IMR-90 (cell line): ENCODE results near the gene MTX3.

Source experiments
- CHD1 ChIP-seq: IDR thresholded peaks from 2 replicates; pipeline ENCODE4 v1.6.1; 2012; ENCODE audit warnings: low read depth, low read length, improper control_type of control experiment
- MXI1 ChIP-seq: IDR thresholded peaks from 2 replicates; pipeline ENCODE4 v1.6.1; 2012; ENCODE audit warnings: low read depth, mild to moderate bottlenecking, low read length, moderate library complexity, borderline replicate concordance
- TF ChIP-seq, protein P1 (sequence below): conservative IDR thresholded peaks from 2 replicates; pipeline ENCODE4 v1.5.1; 2012; ENCODE audit warnings: mild to moderate bottlenecking, low read depth, low read length, improper control_type of control experiment

DNA sequence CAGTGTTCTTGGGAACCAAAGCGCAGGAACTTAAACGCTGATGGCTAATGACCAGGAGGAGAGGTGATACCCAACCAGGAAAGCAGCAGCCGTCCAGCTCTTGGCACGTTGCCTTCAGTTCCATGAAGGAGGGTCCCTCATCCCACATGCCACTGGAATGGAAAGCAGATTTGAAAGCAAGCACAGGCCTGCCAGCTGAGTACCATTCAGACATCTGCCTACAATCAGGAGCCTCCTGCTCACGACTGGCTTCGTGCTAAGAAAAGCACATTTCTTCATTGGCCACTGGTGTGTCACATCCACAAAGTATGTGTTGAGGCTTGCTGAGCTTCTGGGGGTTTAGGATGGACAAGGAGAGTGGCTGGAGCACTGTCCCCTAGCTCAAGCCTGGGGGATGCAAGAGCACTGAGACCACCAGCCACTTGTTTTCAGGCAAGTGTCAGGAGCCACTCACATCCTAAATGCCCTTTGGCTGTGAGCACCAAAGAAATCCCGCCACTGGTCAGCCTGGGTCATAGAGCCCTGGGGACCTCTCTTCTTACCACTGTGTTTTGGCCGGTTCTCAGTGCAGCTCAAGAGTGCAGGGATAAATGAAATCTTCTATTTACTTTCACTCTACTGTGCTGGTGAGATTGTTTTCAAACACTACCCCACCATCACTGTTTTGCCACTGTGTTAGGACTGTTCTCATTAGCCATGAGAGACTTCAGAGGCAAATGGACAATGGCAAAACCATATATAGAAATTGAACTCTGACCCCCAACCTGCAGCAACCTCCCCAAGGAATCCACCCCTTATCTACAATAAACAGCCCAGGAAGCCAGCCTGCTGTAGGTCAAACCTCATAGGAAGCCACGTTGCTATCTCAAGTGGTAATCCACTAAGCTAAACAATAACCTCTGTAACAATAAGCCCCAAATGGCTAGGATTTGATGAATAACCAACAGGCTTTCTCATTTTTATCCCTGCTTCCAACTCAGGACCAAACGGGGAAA is 58.3 kb downstream of the MTX3 start:
- no peak for TF ChIP-seq CHD1
- TF ChIP-seq, protein P1, sequence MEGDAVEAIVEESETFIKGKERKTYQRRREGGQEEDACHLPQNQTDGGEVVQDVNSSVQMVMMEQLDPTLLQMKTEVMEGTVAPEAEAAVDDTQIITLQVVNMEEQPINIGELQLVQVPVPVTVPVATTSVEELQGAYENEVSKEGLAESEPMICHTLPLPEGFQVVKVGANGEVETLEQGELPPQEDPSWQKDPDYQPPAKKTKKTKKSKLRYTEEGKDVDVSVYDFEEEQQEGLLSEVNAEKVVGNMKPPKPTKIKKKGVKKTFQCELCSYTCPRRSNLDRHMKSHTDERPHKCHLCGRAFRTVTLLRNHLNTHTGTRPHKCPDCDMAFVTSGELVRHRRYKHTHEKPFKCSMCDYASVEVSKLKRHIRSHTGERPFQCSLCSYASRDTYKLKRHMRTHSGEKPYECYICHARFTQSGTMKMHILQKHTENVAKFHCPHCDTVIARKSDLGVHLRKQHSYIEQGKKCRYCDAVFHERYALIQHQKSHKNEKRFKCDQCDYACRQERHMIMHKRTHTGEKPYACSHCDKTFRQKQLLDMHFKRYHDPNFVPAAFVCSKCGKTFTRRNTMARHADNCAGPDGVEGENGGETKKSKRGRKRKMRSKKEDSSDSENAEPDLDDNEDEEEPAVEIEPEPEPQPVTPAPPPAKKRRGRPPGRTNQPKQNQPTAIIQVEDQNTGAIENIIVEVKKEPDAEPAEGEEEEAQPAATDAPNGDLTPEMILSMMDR: no peak
- no peak for TF ChIP-seq MXI1
